ENCODE measurements around the gene DVL2. TPM values are rescaled to one million over a fixed set of nuclear protein-coding genes. Genes with fewer than 3 reads are reported as not detected.

DVL2 gene
- total and polyA plus RNA-seq, 2 donors (not counting 3 experiments of a cell fraction or from before 2014, with no cell fraction given): 17.2 to 55.9 TPM

- intact Hi-C loops (cut with micrococcal nuclease) (no loop called here), dilution Hi-C loops (cut with MboI; ENCODE audit: extremely low pct_ligation_motif_present, low sequenced_read_pairs) (no loop called here)
- no peaks in the 10 kb centered on the region for H3K9me1 ChIP-seq (replicated peaks; ENCODE audit: control insufficient read depth, extremely low read depth, insufficient read depth, low read length)
- FAIRE-seq: no peak
- no peaks in the 10 kb centered on the region for H3K27me3 ChIP-seq (ENCODE audit: control insufficient read depth in 2 of 2, insufficient read depth in 2 of 2, low read length in 2 of 2)
- no peak overlapping the region for H2AFZ ChIP-seq (ENCODE audit: low read depth, low read length)
- no peaks in the 10 kb centered on the region for H3K79me2 ChIP-seq (ENCODE audit: control insufficient read depth, insufficient read depth, low read length)
- H3K9me3 ChIP-seq (replicated peaks; ENCODE audit: control insufficient read depth, insufficient read depth, low read length): no peaks in the 10 kb centered on the region
- no TSS peak for BruUV-seq (replicated peaks)
- TF ChIP-seq CTCF (IDR thresholded peaks at IDR 0.05; ENCODE audit: extremely low read depth in 1 of 2, insufficient read depth in 1 of 2, low read depth in 1 of 2, low read length in 2 of 2): no peak
- no peak for TF ChIP-seq MAX (IDR thresholded peaks at IDR 0.05; ENCODE audit: insufficient read depth, insufficient read length)
- TF ChIP-seq MYC (IDR thresholded peaks at IDR 0.05; ENCODE audit: low read depth, low read length): no peak
- TF ChIP-seq POLR2AphosphoS5 (IDR thresholded peaks at IDR 0.05; ENCODE audit: insufficient read depth, low read depth, low read length): no peak
- no peak for TF ChIP-seq GATA2 (IDR thresholded peaks at IDR 0.05; ENCODE audit: insufficient read depth, insufficient read length, low read depth, low read length)
- no peak for TF ChIP-seq JUN (IDR thresholded peaks at IDR 0.05; ENCODE audit: borderline replicate concordance, insufficient read depth, insufficient read length, low read depth)
- no peak for TF ChIP-seq POLR2A (IDR thresholded peaks at IDR 0.05; ENCODE audit: low read depth, low read length)
- no peak for TF ChIP-seq EZH2 (IDR thresholded peaks at IDR 0.05; ENCODE audit: borderline replicate concordance, low read depth, low read length, severe bottlenecking)
- no peak for TF ChIP-seq FOS (IDR thresholded peaks at IDR 0.05; ENCODE audit: borderline replicate concordance, insufficient read depth, low read length)
- H3K4me1 ChIP-seq (ENCODE audit: control insufficient read depth, extremely low read depth, insufficient read depth, low read length): no peaks in the 10 kb centered on the region
- H4K20me1 ChIP-seq (replicated peaks; ENCODE audit: control insufficient read depth, extremely low read depth, insufficient read depth, low read length): no peaks in the 10 kb centered on the region
- ChIA-PET CTCF (interaction anchor here (3.0 kb wide), 1 partner anchor 138 kb away, joined by 19 read pairs; no protein-coding TSS in a partner anchor), POLR2A (no interaction called here)
- no peak overlapping the region for H3K4me2 ChIP-seq (ENCODE audit: insufficient read depth, low read length)
- no peaks in the 10 kb centered on the region for H3K36me3 ChIP-seq (ENCODE audit: control insufficient read depth in 2 of 2, extremely low read depth in 1 of 2, insufficient read depth in 2 of 2, low read length in 2 of 2)
- H3K27ac ChIP-seq (ENCODE audit: insufficient read depth, low read depth, low read length): no peak overlapping the region
- DNase-seq (ENCODE audit: low read depth, low spot score): no peak
- no peak overlapping the region for H3K4me3 ChIP-seq (replicated peaks in 1 of 3; ENCODE audit: insufficient read depth in 1 of 3, low read depth in 1 of 3, low read length in 3 of 3)
- H3K9ac ChIP-seq (replicated peaks; ENCODE audit: extremely low read depth, insufficient read depth, low read length): no peak overlapping the region
Observed at GRCh38 chr17:7184091-7184488, 50.2 kb downstream of the DVL2 start.

Measured in endothelial cell of umbilical vein (primary cell).